ENCODE data around the gene UST.
A peak's percentile ranks its signal among the peaks of the same experiment; 100 is the strongest.

Gene UST

GRCh38 chr6:149108749-149109100 is 361.9 kb downstream of the UST start:
- peak overlapping the region; percentile 83 for H2AFZ ChIP-seq (ENCODE audit: low read length)
- no peak overlapping the region for H3K4ac ChIP-seq (ENCODE audit: low read length)
- no peaks in the 10 kb centered on the region for H3K36me3 ChIP-seq (replicated peaks in 1 of 2; ENCODE audit: control insufficient read depth in 2 of 2, insufficient read depth in 2 of 2, low read length in 2 of 2)
- H2BK120ac ChIP-seq (ENCODE audit: low read depth, low read length): no peak overlapping the region
- H3K4me1 ChIP-seq (ENCODE audit: control insufficient read depth in 2 of 2, insufficient read depth in 1 of 2, low read depth in 1 of 2, low read length in 2 of 2): peaks cover 0 to 13% of the 10 kb centered on the region in 2 donors
- DNase-seq (ENCODE audit: low spot score): no peak
- H3K9me3 ChIP-seq (replicated peaks in 1 of 2; ENCODE audit: control insufficient read depth in 2 of 2, insufficient read depth in 1 of 2, low read depth in 1 of 2, low read length in 2 of 2): peaks cover 0 to 8% of the 10 kb centered on the region in 2 donors
- H3K4me3 ChIP-seq (ENCODE audit: low read length in 2 of 2): no peak overlapping the region
- H3K9ac ChIP-seq (ENCODE audit: low read depth, low read length, poor library complexity): no peak overlapping the region
- H4K91ac ChIP-seq (ENCODE audit: low read depth, low read length, poor library complexity): no peak overlapping the region
- H3K4me2 ChIP-seq (ENCODE audit: insufficient read depth, low read length, poor library complexity, severe bottlenecking): no peak overlapping the region
- no peak overlapping the region for H2AK5ac ChIP-seq (ENCODE audit: low read depth, low read length)
- H3K14ac ChIP-seq (ENCODE audit: low read length): no peak overlapping the region
- H2BK15ac ChIP-seq (ENCODE audit: low read length): no peak overlapping the region
- WGBS, 2 donors (ENCODE audit: extremely low coverage in 2 of 2, insufficient read length in 2 of 2, insufficient replicate concordance in 1 of 2): no CpG with 5 or more reads among the region's 3 CpGs
- no peak overlapping the region for H2BK5ac ChIP-seq (ENCODE audit: low read length)
- H3K79me1 ChIP-seq (ENCODE audit: low read depth, low read length): no peaks in the 10 kb centered on the region
- no peak overlapping the region for H3K27ac ChIP-seq (replicated peaks; ENCODE audit: low read length)
- no peak overlapping the region for H3K23ac ChIP-seq (ENCODE audit: low read depth, low read length, poor library complexity)
- H3K18ac ChIP-seq (ENCODE audit: low read length): peak overlapping the region; percentile 76
- H3K27me3 ChIP-seq (ENCODE audit: control insufficient read depth in 3 of 3, insufficient read depth in 3 of 3, low read depth in 1 of 3, low read length in 3 of 3): no peaks in the 10 kb centered on the region
- no peak overlapping the region for H4K8ac ChIP-seq (ENCODE audit: low read depth, low read length)
- H2BK12ac ChIP-seq (ENCODE audit: low read length): no peak overlapping the region

GRCh38 chr6:149109397-149110070 is 362.7 kb downstream of the UST start:
- Histone ChIP-seq H3K23ac (ENCODE audit: low read depth, low read length, poor library complexity) (no peak overlapping the region), H2BK5ac (ENCODE audit: low read length) (no peak overlapping the region), H2AFZ (ENCODE audit: low read length) (no peak overlapping the region), H3K79me1 (ENCODE audit: low read depth, low read length) (no peaks in the 10 kb centered on the region), H2BK15ac (ENCODE audit: low read length) (no peak overlapping the region), H3K14ac (ENCODE audit: low read length) (no peak overlapping the region), H3K18ac (ENCODE audit: low read length) (no peak overlapping the region), H4K91ac (ENCODE audit: low read depth, low read length, poor library complexity) (no peak overlapping the region), H2BK12ac (ENCODE audit: low read length) (no peak overlapping the region), H2AK5ac (ENCODE audit: low read depth, low read length) (no peak overlapping the region), H3K4me1 (ENCODE audit: control insufficient read depth in 2 of 2, insufficient read depth in 1 of 2, low read depth in 1 of 2, low read length in 2 of 2) (peaks cover 0 to 13% of the 10 kb centered on the region in 2 donors), H3K27me3 (ENCODE audit: control insufficient read depth in 3 of 3, insufficient read depth in 3 of 3, low read depth in 1 of 3, low read length in 3 of 3) (no peaks in the 10 kb centered on the region), H2BK120ac (ENCODE audit: low read depth, low read length) (no peak overlapping the region), H3K27ac (replicated peaks; ENCODE audit: low read length) (no peak overlapping the region), H3K4me3 (ENCODE audit: low read length in 2 of 2) (no peak overlapping the region), H4K8ac (ENCODE audit: low read depth, low read length) (no peak overlapping the region), H3K4me2 (ENCODE audit: insufficient read depth, low read length, poor library complexity, severe bottlenecking) (no peak overlapping the region), H3K4ac (ENCODE audit: low read length) (no peak overlapping the region), H3K9me3 (replicated peaks in 1 of 2; ENCODE audit: control insufficient read depth in 2 of 2, insufficient read depth in 1 of 2, low read depth in 1 of 2, low read length in 2 of 2) (peaks cover 0 to 8% of the 10 kb centered on the region in 2 donors), H3K9ac (ENCODE audit: low read depth, low read length, poor library complexity) (no peak overlapping the region), H3K36me3 (replicated peaks in 1 of 2; ENCODE audit: control insufficient read depth in 2 of 2, insufficient read depth in 2 of 2, low read length in 2 of 2) (no peaks in the 10 kb centered on the region)
- WGBS, 2 donors (ENCODE audit: extremely low coverage in 2 of 2, insufficient read length in 2 of 2, insufficient replicate concordance in 1 of 2): no CpG with 5 or more reads among the region's 5 CpGs
- DNase-seq (ENCODE audit: low spot score): no peak

GRCh38 chr6:149111556-149112115 is 364.8 kb downstream of the UST start:
- Histone ChIP-seq H3K27ac (replicated peaks; ENCODE audit: low read length) (no peak overlapping the region), H2BK15ac (ENCODE audit: low read length) (no peak overlapping the region), H3K4me2 (ENCODE audit: insufficient read depth, low read length, poor library complexity, severe bottlenecking) (no peak overlapping the region), H3K4me3 (ENCODE audit: low read length in 2 of 2) (no peak overlapping the region), H2BK120ac (ENCODE audit: low read depth, low read length) (no peak overlapping the region), H2BK12ac (ENCODE audit: low read length) (no peak overlapping the region), H2AK5ac (ENCODE audit: low read depth, low read length) (no peak overlapping the region), H4K8ac (ENCODE audit: low read depth, low read length) (no peak overlapping the region), H3K9ac (ENCODE audit: low read depth, low read length, poor library complexity) (no peak overlapping the region), H2BK5ac (ENCODE audit: low read length) (no peak overlapping the region), H4K91ac (ENCODE audit: low read depth, low read length, poor library complexity) (no peak overlapping the region), H3K23ac (ENCODE audit: low read depth, low read length, poor library complexity) (no peak overlapping the region), H3K27me3 (ENCODE audit: control insufficient read depth in 3 of 3, insufficient read depth in 3 of 3, low read depth in 1 of 3, low read length in 3 of 3) (peaks cover 0 to under 1% (median 0%) of the 10 kb centered on the region in 3 experiments), H3K4me1 (ENCODE audit: control insufficient read depth in 2 of 2, insufficient read depth in 1 of 2, low read depth in 1 of 2, low read length in 2 of 2) (peaks cover 0 to 13% of the 10 kb centered on the region in 2 donors), H3K79me1 (ENCODE audit: low read depth, low read length) (no peaks in the 10 kb centered on the region), H3K4ac (ENCODE audit: low read length) (no peak overlapping the region), H3K36me3 (replicated peaks in 1 of 2; ENCODE audit: control insufficient read depth in 2 of 2, insufficient read depth in 2 of 2, low read length in 2 of 2) (no peaks in the 10 kb centered on the region), H3K14ac (ENCODE audit: low read length) (no peak overlapping the region), H3K9me3 (replicated peaks in 1 of 2; ENCODE audit: control insufficient read depth in 2 of 2, insufficient read depth in 1 of 2, low read depth in 1 of 2, low read length in 2 of 2) (peaks cover 0 to 8% of the 10 kb centered on the region in 2 donors), H3K18ac (ENCODE audit: low read length) (no peak overlapping the region), H2AFZ (ENCODE audit: low read length) (no peak overlapping the region)
- DNase-seq (ENCODE audit: low spot score): no peak
- WGBS, 2 donors (ENCODE audit: extremely low coverage in 2 of 2, insufficient read length in 2 of 2, insufficient replicate concordance in 1 of 2): no CpG with 5 or more reads among the region's 2 CpGs

GRCh38 chr6:149112976-149113375 is 366.1 kb downstream of the UST start:
- Histone ChIP-seq H3K4me2 (ENCODE audit: insufficient read depth, low read length, poor library complexity, severe bottlenecking) (no peak overlapping the region), H3K27ac (replicated peaks; ENCODE audit: low read length) (no peak overlapping the region), H3K4ac (ENCODE audit: low read length) (no peak overlapping the region), H2AFZ (ENCODE audit: low read length) (no peak overlapping the region), H3K23ac (ENCODE audit: low read depth, low read length, poor library complexity) (no peak overlapping the region), H4K8ac (ENCODE audit: low read depth, low read length) (no peak overlapping the region), H3K27me3 (ENCODE audit: control insufficient read depth in 3 of 3, insufficient read depth in 3 of 3, low read depth in 1 of 3, low read length in 3 of 3) (peaks cover 0 to 3% (median 0%) of the 10 kb centered on the region in 3 experiments), H3K9me3 (replicated peaks in 1 of 2; ENCODE audit: control insufficient read depth in 2 of 2, insufficient read depth in 1 of 2, low read depth in 1 of 2, low read length in 2 of 2) (peaks cover 0 to 8% of the 10 kb centered on the region in 2 donors), H3K4me3 (ENCODE audit: low read length in 2 of 2) (no peak overlapping the region), H2BK12ac (ENCODE audit: low read length) (no peak overlapping the region), H2AK5ac (ENCODE audit: low read depth, low read length) (no peak overlapping the region), H2BK120ac (ENCODE audit: low read depth, low read length) (no peak overlapping the region), H4K91ac (ENCODE audit: low read depth, low read length, poor library complexity) (no peak overlapping the region), H3K9ac (ENCODE audit: low read depth, low read length, poor library complexity) (no peak overlapping the region), H3K4me1 (ENCODE audit: control insufficient read depth in 2 of 2, insufficient read depth in 1 of 2, low read depth in 1 of 2, low read length in 2 of 2) (peaks cover 0 to 5% of the 10 kb centered on the region in 2 donors), H3K79me1 (ENCODE audit: low read depth, low read length) (no peaks in the 10 kb centered on the region), H2BK5ac (ENCODE audit: low read length) (no peak overlapping the region), H3K18ac (ENCODE audit: low read length) (no peak overlapping the region), H2BK15ac (ENCODE audit: low read length) (no peak overlapping the region), H3K14ac (ENCODE audit: low read length) (no peak overlapping the region), H3K36me3 (replicated peaks in 1 of 2; ENCODE audit: control insufficient read depth in 2 of 2, insufficient read depth in 2 of 2, low read length in 2 of 2) (no peaks in the 10 kb centered on the region)
- DNase-seq (ENCODE audit: low spot score): no peak
- no CpG with 5 or more reads among the region's 2 CpGs for WGBS, 2 donors (ENCODE audit: extremely low coverage in 2 of 2, insufficient read length in 2 of 2, insufficient replicate concordance in 1 of 2)
